GM23248 (cell line): ENCODE data around the gene ANKRD6.

Source experiments
- EZH2 ChIP-seq: fragments of 200-600 bp; sonication (generic); IDR thresholded peaks from 2 replicates; pipeline ENCODE4 v1.6.1; 2018; ENCODE audit warnings: antibody characterized with exemption, mild to moderate bottlenecking; ENCODE audit not compliant: insufficient read depth, poor library complexity, severe bottlenecking
- EZH2phosphoT487 ChIP-seq: fragments of 200-600 bp; sonication (generic); IDR thresholded peaks from 2 replicates; pipeline ENCODE4 v1.6.1; 2018; ENCODE audit warnings: antibody characterized with exemption, moderate library complexity, mild to moderate bottlenecking, low read depth; ENCODE audit not compliant: insufficient read depth

- TF ChIP-seq EZH2 (no peak), EZH2phosphoT487 (no peak)
These were observed 211.9 kb downstream of the ANKRD6 start for GRCh38 chr6:89644864-89645263.
